Stimulated activated CD4-positive, alpha-beta T cell treated with anti-CD3 and anti-CD28 coated beads, Interleukin-12 subunit alpha, Interleukin-12 subunit beta, amount 100 ng/mL, for 48 hours (primary cell): Measurements from ENCODE around the gene CSNK1G1.

Experiments used
- DNase-seq, 3 donors: peaks; one replicate each; pipeline ENCODE4 v3.0.0-alpha.2; 2020; ENCODE audit warnings: low read depth in 2 of 3, low spot score in 1 of 3

CSNK1G1 gene

DNA sequence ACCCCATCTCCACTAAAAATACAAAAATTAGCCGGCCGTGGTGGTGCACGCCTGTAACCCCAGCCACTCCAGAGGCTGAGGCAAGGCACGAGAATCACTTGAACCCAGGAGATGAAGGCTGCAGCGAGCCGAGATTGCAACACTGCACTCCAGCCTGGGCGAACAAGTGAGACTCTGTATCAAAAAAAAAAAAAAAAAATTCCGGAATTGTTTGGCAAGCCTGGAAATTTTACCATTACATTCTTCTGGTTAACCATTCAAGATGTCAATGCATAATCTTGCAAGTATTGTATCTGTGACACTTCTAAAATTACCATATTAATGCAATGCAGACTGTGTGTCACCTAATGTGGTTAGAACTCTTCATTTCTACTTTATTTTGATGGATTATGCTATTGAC lies 67.0 kb downstream of the CSNK1G1 start:
- DNase-seq = no peak

- no peak for DNase-seq
Measured at GRCh38 chr15:64288577-64288976, 67.4 kb downstream of the CSNK1G1 start.

DNA sequence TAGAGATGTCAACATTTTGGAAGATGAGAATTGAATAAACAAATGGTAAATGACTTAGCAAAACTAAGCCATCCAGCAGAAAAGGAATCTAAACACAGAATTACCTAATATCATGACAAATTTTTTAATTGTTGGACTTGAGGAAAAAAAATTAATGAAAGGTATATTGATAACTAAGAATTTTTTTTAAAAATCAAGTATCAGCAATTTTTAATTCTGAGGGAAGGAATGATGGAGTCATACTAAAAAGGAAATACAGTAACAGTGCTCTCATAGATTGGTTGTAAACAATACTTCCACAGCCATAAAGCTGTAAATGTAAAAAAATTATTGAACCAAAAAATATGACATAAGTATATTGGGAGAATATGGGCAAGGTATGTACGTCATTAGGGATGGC lies 68.0 kb downstream of the CSNK1G1 start:
- no peak for DNase-seq

DNA sequence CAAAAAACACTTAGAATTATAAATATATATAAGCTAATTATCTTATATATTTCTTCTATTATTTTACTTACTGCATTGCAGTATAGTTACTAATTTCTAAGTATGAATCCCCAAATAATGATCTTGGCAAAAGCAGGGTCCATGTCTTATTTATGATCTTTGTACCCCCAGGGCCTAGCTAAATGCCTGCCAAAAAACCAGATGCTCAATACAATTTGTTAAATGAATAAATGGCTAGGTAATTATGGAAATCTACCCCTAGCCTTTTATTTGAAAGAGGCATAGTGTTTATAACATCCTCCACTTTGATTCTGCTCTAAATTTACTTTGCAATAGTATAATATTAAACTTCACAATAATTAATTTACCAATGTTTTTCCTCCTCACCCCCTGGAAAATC lies 69.5 kb downstream of the CSNK1G1 start:
- no peak for DNase-seq

DNA sequence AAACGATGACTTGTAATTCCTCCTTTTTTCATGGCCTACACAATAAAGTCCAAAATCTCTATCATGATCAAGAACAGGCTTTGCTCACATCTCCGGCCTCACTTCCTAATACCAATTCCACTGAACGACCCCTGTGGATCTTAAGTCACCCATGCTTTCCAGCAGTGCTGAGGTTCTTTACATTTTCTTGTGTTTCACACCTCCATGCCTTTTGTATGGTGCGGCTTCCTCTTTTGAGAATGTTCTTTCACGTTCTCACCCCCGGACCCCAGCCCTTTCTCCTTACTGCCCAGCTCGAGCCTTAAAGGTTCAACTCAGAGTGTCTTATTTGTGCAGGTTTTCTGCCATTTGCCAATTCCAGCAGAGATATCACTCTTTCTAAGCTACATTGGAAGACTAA lies 70.1 kb downstream of the CSNK1G1 start:
- no peak for DNase-seq

- DNase-seq = no peak
Measured at GRCh38 chr15:64285150-64285549, 70.8 kb downstream of the CSNK1G1 start.

DNA sequence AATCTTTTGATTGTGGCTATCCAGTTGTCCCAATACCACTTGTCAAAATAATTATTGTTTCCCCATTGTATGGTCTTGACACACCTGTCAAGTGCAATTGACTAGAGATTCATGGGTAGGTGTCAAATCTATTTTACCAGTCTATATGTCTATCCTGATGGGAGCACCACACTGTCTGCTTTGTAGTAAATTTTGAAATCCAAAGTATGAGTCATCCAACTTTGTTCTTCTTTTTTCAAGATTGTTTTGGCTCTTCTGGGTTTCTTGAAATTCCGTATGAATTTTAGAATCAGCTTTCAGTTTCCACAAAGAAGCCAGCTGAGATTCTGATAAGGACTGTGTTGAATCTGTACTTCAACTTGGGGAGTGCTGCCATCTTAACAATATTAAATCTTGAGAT lies 71.9 kb downstream of the CSNK1G1 start:
- DNase-seq = no peak

DNA sequence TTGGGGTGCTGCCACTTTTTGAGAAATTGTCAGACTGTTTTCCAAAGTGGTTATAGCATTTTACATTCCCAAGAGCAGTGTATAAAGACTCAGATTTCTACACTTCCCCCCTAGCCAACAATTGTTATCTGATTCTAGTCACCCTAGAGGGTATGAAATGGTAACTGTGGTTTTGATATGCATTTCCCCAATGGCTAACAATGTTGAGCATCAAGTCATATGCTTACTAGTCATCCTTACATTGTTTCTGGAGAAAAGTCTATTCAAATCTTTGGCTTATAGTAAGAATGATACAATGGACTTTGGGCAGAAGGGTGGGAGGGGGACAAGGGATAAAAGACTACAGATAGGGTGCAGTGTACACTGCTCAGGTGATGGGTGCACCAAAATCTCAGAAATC lies 73.3 kb downstream of the CSNK1G1 start:
- no peak for DNase-seq

DNA sequence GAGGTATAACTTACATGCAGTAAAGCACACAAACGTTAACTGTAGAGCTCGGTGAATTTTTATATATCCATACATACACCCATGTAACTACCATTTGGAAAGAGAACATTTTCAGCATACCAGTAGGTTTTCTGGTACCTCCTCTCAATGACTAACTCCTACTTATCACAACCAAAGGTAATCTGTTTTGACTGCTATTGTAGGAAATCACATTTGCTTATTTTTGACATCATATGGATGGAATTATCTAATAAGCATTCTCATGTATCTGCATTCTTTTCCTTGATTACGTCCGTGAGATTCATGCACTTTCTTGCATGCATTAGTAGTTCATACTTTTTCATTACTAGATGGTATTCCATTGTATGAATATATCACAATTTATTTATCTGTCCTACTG lies 76.8 kb downstream of the CSNK1G1 start:
- no peak for DNase-seq

- no peak for DNase-seq
Measured at GRCh38 chr15:64275934-64276333, 80.0 kb downstream of the CSNK1G1 start.

GRCh38 chr15:64274341-64274950 lies 81.5 kb downstream of the CSNK1G1 start:
- DNase-seq = no peak

GRCh38 chr15:64267331-64267973 lies 88.5 kb downstream of the CSNK1G1 start:
- DNase-seq = no peak

DNA sequence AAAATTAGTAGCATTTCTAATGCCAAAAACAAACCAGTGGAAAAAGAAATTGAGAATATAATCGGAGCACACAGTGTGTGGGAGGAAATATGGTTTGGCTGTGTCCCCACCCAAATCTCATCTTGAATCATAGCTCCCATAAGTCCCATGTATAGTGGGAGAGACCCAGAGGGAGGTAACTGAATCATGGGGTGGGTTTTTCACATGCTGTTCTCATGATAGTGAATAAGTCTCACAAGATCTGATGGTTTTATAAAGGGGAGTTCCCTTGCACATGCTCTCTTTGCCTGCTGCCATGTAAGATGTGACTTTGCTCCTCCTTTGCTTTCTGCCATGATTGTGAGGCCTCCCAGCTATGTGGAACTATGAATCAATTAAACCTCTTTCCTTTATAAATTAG lies 90.8 kb downstream of the CSNK1G1 start:
- peak in 1 of 3 donors; percentile 28 for DNase-seq

- DNase-seq = no peak
Measured at GRCh38 chr15:64264502-64264901, 91.5 kb downstream of the CSNK1G1 start.

- DNase-seq = no peak
Measured at GRCh38 chr15:64263567-64263966, 92.4 kb downstream of the CSNK1G1 start.

- DNase-seq = no peak
Measured at GRCh38 chr15:64256051-64256450, 99.9 kb downstream of the CSNK1G1 start.

- no peak for DNase-seq
Measured at GRCh38 chr15:64251658-64252057, 104.3 kb downstream of the CSNK1G1 start.

DNA sequence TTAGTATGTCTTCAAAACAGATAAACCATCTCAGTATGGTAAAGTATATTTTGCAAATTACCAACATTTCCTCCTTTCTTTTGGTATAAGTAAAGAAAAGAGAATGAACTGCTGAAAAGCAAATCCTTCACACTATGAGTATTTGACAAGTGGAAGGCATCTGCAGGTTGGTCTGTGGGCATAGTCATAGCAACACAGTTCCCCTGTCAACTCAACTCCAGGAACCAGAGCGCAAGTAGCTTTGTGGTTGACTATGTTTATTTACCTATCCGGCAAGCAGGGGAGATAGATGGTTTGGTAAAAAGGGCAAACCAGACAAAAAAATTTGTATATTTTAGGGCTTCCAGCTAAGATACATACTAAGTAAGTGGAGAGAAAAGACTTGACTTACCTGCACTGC lies 104.9 kb downstream of the CSNK1G1 start:
- no peak for DNase-seq

DNA sequence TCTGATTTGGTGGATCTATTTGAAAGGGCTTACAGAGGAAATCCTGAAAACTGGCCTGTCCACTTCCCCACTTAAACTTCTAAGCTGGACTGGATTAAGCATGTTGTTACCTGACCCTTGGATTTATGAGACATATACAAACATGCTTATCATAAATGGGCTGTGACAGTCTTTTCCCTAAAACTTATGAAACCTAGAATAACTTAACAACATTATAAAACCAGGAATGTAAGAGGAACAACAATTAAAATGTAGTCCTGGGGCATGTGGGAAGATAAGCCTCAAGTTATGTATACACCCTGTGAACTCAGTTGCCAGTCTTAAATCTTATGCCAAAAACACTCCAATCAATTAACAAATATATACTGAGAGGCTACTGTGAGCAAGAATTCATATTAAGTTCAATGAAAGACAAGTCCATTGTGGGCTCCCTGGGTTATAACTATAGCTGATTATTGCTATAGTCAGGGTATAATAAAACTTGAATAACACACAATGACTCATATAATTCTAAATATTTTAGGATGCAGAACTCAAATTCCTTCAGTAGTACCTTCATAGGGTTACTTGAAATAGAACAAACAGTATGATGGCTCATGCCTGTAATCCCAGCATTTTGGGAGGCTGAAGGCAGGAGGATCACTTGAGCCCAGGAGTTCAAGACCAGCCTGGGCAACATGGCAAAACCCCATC lies 105.9 kb downstream of the CSNK1G1 start:
- no peak for DNase-seq

DNA sequence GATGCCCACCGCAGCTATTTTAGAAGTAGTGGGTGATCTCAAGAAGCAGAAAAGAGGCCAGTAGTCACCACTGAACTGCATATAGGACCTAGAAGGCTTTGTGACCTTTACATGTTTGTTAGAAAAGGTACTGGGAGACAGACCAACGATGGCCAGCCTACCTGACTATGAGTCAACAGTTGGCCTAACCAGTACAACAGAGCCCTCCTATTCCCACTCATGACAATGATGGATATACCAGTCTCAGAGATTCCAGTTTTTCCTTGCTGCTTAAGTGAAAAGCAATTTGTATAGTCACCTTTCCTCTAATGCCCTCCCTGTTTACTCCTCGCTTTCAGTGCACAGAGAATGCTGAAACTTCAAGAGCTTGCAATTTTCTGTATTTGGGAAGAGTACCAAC lies 106.6 kb downstream of the CSNK1G1 start:
- DNase-seq = no peak

DNA sequence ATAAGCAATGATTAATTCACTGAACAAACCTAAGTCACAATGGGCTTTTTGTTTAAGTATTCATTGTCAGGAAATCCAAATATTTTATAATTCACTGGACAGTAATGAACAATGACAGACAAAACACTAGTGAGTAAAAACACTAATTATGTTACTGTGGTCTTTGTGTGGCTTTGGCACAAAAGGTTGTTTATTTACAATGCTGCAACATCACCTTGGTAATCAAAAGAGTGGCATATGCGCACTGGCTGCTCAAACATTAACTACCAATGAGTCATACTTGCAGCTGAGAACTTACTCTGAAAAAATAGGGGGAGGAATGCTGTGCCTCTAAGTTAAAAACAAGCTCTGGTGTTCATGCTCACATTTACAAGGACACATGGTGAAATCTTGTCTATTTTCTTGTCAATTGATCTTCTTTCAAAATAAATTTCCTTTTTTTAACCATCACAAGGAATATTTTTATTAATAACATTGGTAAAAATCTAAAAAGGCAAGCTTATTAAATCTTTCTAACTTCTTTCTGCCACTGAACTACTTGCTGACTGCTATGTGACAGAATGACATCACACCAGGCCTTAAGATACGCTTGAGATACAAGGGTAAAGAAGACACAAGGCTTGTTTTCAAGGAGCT lies 107.9 kb downstream of the CSNK1G1 start:
- no peak for DNase-seq

DNA sequence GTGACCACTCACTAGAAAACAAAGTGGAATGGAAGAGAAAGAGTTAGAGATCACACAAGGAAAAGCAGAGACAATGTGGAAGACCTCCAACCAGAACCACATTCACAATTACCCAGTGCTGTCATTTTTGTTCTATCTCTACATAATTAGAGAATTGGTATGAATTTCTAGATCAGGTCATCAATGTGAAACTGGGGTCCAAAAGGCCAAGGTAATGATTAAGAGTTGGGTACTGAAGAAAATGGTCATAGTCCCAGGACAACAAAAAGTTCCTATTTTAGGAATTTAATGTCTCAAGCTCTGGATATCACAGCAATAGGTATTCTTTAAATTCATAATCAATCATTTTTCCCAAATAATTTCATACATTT lies 108.5 kb downstream of the CSNK1G1 start:
- no peak for DNase-seq
